K562 (cell line): ENCODE data around the gene LSM14B. TPM values are rescaled to one million over a fixed set of nuclear protein-coding genes. Genes with fewer than 3 reads are reported as not detected.

Experiments
- ARID3B ChIP-seq: fragments of 250-450 bp; sonication (Bioruptor Pico); IDR thresholded peaks from 2 replicates; pipeline ENCODE4 v1.4.0; 2020; ENCODE audit warnings: borderline replicate concordance
- BRCA1 ChIP-seq, 2 experiments: fragments of 450-650 bp in 1 of 2; sonication (generic) in 1 of 2; formaldehyde crosslinking in 1 of 2; IDR thresholded peaks; 2 replicates each; pipeline versions ENCODE4 v1.5.0 to v1.6.1; 2017 to 2020; ENCODE audit warnings: mild to moderate bottlenecking in 1 of 2, missing genetic modification reagents in 1 of 2
- CC2D1A ChIP-seq: fragments of 450-650 bp; IDR thresholded peaks from 2 replicates; pipeline ENCODE4 v1.6.1; 2017; ENCODE audit warnings: mild to moderate bottlenecking
- CSDE1 ChIP-seq, 2 experiments: fragments of 450-650 bp; IDR thresholded peaks; 2 replicates each; pipeline ENCODE4 v1.6.1; 2016; ENCODE audit warnings: mild to moderate bottlenecking in 1 of 2
- E4F1 ChIP-seq: fragments of 250-450 bp; sonication (Bioruptor Pico); IDR thresholded peaks from 2 replicates; pipeline ENCODE4 v1.5.0; 2021; ENCODE audit warnings: mild to moderate bottlenecking, borderline replicate concordance
- EZH2 ChIP-seq: IDR thresholded peaks from 2 replicates; pipeline ENCODE4 v1.6.1; 2012; ENCODE audit warnings: low read depth, mild to moderate bottlenecking, inconsistent platforms, low read length, borderline replicate concordance
- HMG20A ChIP-seq: fragments of 450-650 bp; formaldehyde crosslinking; conservative IDR thresholded peaks from 2 replicates; pipeline ENCODE4 v1.4.0; 2020; ENCODE audit warnings: mild to moderate bottlenecking, mixed read lengths
- HNRNPK ChIP-seq: fragments of 200-400 bp; formaldehyde crosslinking; IDR thresholded peaks from one replicate; pipeline ENCODE4 v1.6.1; 2018; ENCODE audit warnings: mild to moderate bottlenecking, low read depth, low read length; ENCODE audit not compliant: poor library complexity, severe bottlenecking
- IFI16 ChIP-seq: fragments of 250-450 bp; sonication (Bioruptor Pico); IDR thresholded peaks from 2 replicates; pipeline ENCODE4 v2.1.2; 2022; ENCODE audit warnings: mild to moderate bottlenecking, inconsistent platforms
- MAZ ChIP-seq, 2 experiments: fragments of 450-650 bp in 1 of 2; sonication (generic) in 1 of 2; formaldehyde crosslinking; IDR thresholded peaks in 1 of 2; conservative IDR thresholded peaks in 1 of 2; 2 replicates each; pipeline versions ENCODE4 v1.4.0 to v1.5.0; 2020; ENCODE audit warnings: mild to moderate bottlenecking in 1 of 2, missing genetic modification reagents in 1 of 2
- MEIS2 ChIP-seq: fragments of 450-650 bp; IDR thresholded peaks from 2 replicates; pipeline ENCODE4 v1.6.1; 2014; ENCODE audit warnings: mild to moderate bottlenecking; ENCODE audit not compliant: partially characterized antibody
- NR3C1 ChIP-seq: sonication (generic); formaldehyde crosslinking; IDR thresholded peaks from 2 replicates; pipeline ENCODE4 v1.8.1; 2022; ENCODE audit warnings: missing genetic modification reagents
- RUNX1 ChIP-seq: sonication (generic); IDR thresholded peaks from 2 replicates; pipeline ENCODE4 v1.6.1; 2016; ENCODE audit warnings: antibody characterized with exemption, low read depth
- SAFB ChIP-seq: fragments of 200-400 bp; formaldehyde crosslinking; IDR thresholded peaks from 2 replicates; pipeline ENCODE4 v1.6.1; 2017; ENCODE audit warnings: low read depth, low read length, borderline replicate concordance
- SAFB2 ChIP-seq: fragments of 200-400 bp; formaldehyde crosslinking; IDR thresholded peaks from 2 replicates; pipeline ENCODE4 v1.6.1; 2018; ENCODE audit warnings: borderline replicate concordance, low read length, low read depth, moderate library complexity; ENCODE audit not compliant: severe bottlenecking
- SIX5 ChIP-seq, 2 experiments: IDR thresholded peaks; 2 replicates each; pipeline ENCODE4 v1.6.1; 2011; ENCODE audit warnings: low read length in 2 of 2, borderline replicate concordance in 1 of 2, low read depth in 1 of 2, mild to moderate bottlenecking in 1 of 2, moderate library complexity in 1 of 2; ENCODE audit not compliant: insufficient read depth in 1 of 2
- SMARCC2 ChIP-seq: fragments of 450-650 bp; IDR thresholded peaks from 2 replicates; pipeline ENCODE4 v1.6.1; 2017; ENCODE audit warnings: antibody characterized with exemption, moderate library complexity, mild to moderate bottlenecking, low read depth
- SPI1 ChIP-seq: IDR thresholded peaks from 2 replicates; pipeline ENCODE4 v1.6.1; 2011; ENCODE audit warnings: low read depth, low read length, control low read depth, borderline replicate concordance
- TEAD2 ChIP-seq: fragments of 450-650 bp; IDR thresholded peaks from 2 replicates; pipeline ENCODE4 v1.6.1; 2016; ENCODE audit warnings: missing genetic modification characterization, control low read depth, missing compliant biosample characterization
- USF2 ChIP-seq: sonication (generic); formaldehyde crosslinking; IDR thresholded peaks from 2 replicates; pipeline ENCODE4 v1.5.0; 2020; ENCODE audit warnings: missing genetic modification reagents
- ZFX ChIP-seq: sonication (generic); formaldehyde crosslinking; IDR thresholded peaks from 2 replicates; pipeline ENCODE4 v1.8.0; 2022; ENCODE audit warnings: mild to moderate bottlenecking, missing genetic modification reagents, moderate library complexity
- ZNF445 ChIP-seq: fragments of 250-450 bp; sonication (Bioruptor Pico); IDR thresholded peaks from 2 replicates; pipeline ENCODE4 v1.4.0; 2020; ENCODE audit warnings: low read depth, mild to moderate bottlenecking, moderate library complexity
- ZNF507 ChIP-seq: conservative IDR thresholded peaks from 2 replicates; pipeline ENCODE4 v1.6.1; 2017; ENCODE audit warnings: missing genetic modification characterization, missing compliant biosample characterization
- ZNF668 ChIP-seq: fragments of 250-450 bp; sonication (Bioruptor Pico); IDR thresholded peaks from 2 replicates; pipeline ENCODE4 v1.8.0; 2022; ENCODE audit warnings: mild to moderate bottlenecking, inconsistent platforms
- polyA plus RNA-seq, 8 experiments: library from polyadenylated mRNA; depleted of rRNA in 4 of 8; stranded (reverse) in 5 of 8; unstranded in 3 of 8; fragments of >200 nt; fragmentation: Nextera tagmentation in 2 of 8; fragmentation: Illumina TruSeq in 1 of 8; extraction: Ambion mirVana in 2 of 8; extraction: Trizol in 1 of 8; gene quantifications; 2 replicates each; pipeline versions ENCODE4 v1.2.1 to v1.2.3, GENCODE V29; 2011 to 2014; ENCODE audit warnings: inconsistent platforms in 1 of 8, missing spikeins in 1 of 8
- total RNA-seq, 7 experiments: library from RNA; depleted of rRNA in 6 of 7; stranded (reverse); fragments of >200 nt in 6 of 7; fragmentation: Illumina TruSeq in 2 of 7; extraction: Trizol in 2 of 7; gene quantifications; 2 replicates each; pipeline versions ENCODE4 v1.2.1 to v1.2.3, GENCODE V29; 2011 to 2021; ENCODE audit warnings: low replicate concordance in 1 of 7

The LSM14B gene
- total and polyA plus RNA-seq, 9 of the 15 experiments (the other 6 are each of a cell fraction or from before 2014, with no cell fraction given): 0.66 to 36.0 (median 20.2) TPM

GRCh38 chr20:62142252-62143080, 20.2 kb downstream of the LSM14B start (continued):
- TF ChIP-seq ARID3B (no peak), CSDE1 (IDR thresholded peaks at IDR 0.05) (no peak), ZNF507 (tag) (no peak), SMARCC2 (no peak), MEIS2 (no peak), USF2 (CRISPR knock-in tag) (no peak), CC2D1A (no peak), MAZ (CRISPR knock-in tag; conservative IDR thresholded peaks at IDR 0.05 in 1 of 2, IDR thresholded peaks at IDR 0.05 in 1 of 2) (peak in 1 of 2 experiments; percentile 23; a peak in 1 of 4 replicates), HNRNPK (no peak), BRCA1 (IDR thresholded peaks at IDR 0.05) (no peak), BRCA1 (CRISPR knock-in tag; IDR thresholded peaks at IDR 0.05) (no peak), ZNF668 (CRISPR knock-in tag) (no peak), SAFB (peak; percentile 82), E4F1 (no peak), TEAD2 (tag) (no peak), IFI16 (CRISPR knock-in tag) (no peak), ZFX (CRISPR knock-in tag) (peak; percentile 53; the same call in 1 of the 2 replicates), HMG20A (CRISPR knock-in tag) (no peak), EZH2 (no peak), SIX5 (IDR thresholded peaks at IDR 0.05; ENCODE audit: borderline replicate concordance in 1 of 2, insufficient read depth in 1 of 2, low read depth in 1 of 2, low read length in 2 of 2) (no peak), NR3C1 (CRISPR knock-in tag) (no peak), ZNF445 (no peak), SAFB2 (no peak), RUNX1 (no peak), SPI1 (no peak)
